HUES48 (cell line): ENCODE results near the gene SMIM41.

Experiments
- H3K27ac ChIP-seq: one replicate; pipeline ENCODE4 v1.7.0; 2013; ENCODE audit warnings: low read depth, low read length, inconsistent platforms
- H3K27me3 ChIP-seq: 2 replicates; pipeline ENCODE4 v1.6.1; 2013; ENCODE audit warnings: mild to moderate bottlenecking, low read length; ENCODE audit not compliant: control insufficient read depth, insufficient read depth
- H3K36me3 ChIP-seq: 2 replicates; pipeline ENCODE4 v1.6.1; 2013; ENCODE audit warnings: low read length; ENCODE audit not compliant: control insufficient read depth, insufficient read depth
- H3K4me1 ChIP-seq: 2 replicates; pipeline ENCODE4 v1.6.1; 2013; ENCODE audit warnings: mild to moderate bottlenecking, low read length; ENCODE audit not compliant: control insufficient read depth, insufficient read depth
- H3K4me3 ChIP-seq: 2 replicates; pipeline ENCODE4 v1.5.1; 2013; ENCODE audit warnings: mild to moderate bottlenecking, low read depth, low read length
- H3K9ac ChIP-seq: 2 replicates; pipeline ENCODE4 v1.6.1; 2013; ENCODE audit warnings: mild to moderate bottlenecking, low read depth, low read length, moderate library complexity
- H3K9me3 ChIP-seq: 2 replicates; pipeline ENCODE4 v1.6.1; 2013; ENCODE audit warnings: low read length; ENCODE audit not compliant: control insufficient read depth, insufficient read depth

Gene SMIM41

DNA sequence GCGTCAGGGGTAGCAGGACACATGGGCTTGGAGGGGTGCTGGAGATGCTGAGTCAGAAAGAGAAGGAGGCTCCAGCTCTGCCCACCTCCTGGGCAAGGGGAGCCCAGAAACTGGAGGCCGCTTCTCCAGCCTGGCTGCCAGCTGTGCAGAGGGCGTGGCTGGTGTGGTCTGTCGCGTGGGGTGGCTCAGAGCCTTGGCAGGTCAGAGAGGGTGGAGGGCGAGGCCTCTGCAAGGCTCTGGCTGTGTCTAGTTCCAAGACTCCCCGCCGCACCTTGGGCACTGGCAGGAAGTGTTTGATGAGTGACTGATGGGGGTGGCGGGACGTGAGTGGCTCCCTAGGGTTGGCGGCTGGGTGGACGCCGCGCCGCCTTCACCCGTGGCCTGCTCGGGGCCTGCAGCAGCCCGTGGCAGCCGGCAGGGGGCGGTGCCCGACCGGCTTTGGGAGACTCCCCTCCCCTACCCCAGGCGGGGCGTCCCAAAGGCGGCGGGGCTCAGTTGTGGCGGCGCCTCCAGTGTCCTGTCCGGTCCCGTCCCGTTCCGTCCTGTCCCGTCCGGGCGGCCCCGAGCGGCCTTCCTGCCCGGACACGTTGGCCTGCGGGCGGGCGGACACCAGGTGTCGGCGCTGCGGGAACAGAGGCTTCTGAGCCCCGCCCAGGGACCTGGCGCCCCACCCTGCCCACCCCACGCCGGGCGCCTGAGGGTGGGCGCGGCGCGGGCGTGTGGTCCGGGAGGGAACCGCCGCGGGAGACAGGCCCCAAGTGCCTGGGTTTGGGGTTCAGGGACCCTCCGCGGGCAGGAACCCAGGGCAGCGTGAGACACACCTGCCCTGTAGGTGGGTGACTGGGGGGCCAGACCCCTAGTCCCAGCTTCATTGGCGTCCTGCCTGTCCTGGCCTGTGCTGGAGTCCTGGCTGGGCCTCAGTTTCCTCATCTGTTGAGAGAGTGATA lies 72.6 kb downstream of the SMIM41 start:
- peak overlapping the region; percentile 22; the same call in 1 of the 2 replicates for H3K9ac ChIP-seq
- H3K27me3 ChIP-seq, result no peaks in the 10 kb centered on the region
- H3K4me3 ChIP-seq, result peak overlapping the region; percentile 51; the same call in 1 of the 2 replicates
- no peaks in the 10 kb centered on the region for H3K9me3 ChIP-seq
- no peak overlapping the region for H3K27ac ChIP-seq
- H3K36me3 ChIP-seq, result no peaks in the 10 kb centered on the region
- peaks cover 8% of the 10 kb centered on the region; the same call in 1 of the 2 replicates for H3K4me1 ChIP-seq

DNA sequence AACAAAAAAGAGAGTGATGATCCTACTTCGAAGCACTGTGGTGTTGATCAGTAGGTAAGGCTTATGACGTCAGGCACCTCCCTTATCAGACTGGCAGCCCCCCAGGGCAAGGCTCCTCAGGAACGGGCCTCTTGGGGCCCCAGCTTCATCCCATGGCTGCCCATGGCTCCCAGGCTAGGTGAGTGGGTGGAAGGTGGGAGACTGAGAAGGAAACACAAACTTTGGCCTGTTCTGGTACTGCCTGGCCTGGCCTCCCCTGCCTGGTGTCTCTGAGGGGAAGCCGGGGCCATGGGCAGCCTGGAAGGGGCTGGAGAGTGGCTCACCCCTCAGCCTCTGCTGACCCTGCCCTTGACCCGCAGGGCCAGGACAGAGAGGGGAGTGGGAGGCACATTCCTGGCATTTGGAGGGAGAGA lies 73.4 kb downstream of the SMIM41 start:
- Histone ChIP-seq H3K4me3 (no peak overlapping the region), H3K27ac (no peak overlapping the region), H3K36me3 (no peaks in the 10 kb centered on the region), H3K9me3 (no peaks in the 10 kb centered on the region), H3K27me3 (no peaks in the 10 kb centered on the region), H3K4me1 (peaks cover 8% of the 10 kb centered on the region; the same call in 1 of the 2 replicates), H3K9ac (no peak overlapping the region)

DNA sequence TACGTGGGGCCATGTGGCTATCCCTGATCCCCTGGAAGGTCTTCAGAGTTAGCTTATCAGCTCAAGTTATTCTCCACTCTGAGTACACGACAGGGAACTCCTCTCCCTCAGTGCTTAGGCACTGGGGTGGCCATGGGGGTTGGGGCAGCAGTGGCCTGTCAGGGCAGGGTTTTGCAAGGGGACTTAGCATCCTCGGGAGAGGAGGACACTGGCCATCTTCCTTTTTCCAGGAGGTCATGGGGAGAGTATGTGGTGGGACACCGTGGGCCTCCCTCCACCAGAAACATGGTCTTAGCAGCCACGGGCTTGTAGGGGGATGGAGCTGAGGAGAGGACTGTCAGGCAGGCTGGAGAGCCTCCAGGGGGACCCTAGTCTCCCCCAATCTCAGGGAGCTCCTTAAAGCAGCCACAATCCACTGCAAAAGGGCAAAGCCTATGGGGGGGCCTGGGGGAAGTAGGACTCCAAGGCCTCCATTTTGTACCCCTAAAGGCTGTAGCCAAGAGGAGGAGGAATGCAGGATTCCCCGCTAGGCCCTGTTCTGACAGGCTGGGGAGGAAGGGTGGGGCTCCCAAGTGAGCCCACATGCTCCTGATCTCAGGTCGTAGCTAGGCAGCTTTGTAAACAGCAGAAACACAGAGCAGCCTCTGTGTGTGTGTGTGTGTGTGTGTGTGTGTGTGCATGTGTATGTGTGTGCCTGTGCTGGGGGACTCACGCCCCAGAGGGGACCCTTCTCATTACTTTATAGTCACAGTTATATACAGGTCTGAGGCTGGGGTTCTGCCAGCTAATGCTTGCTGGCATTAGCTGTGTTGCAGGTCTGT lies 75.8 kb downstream of the SMIM41 start:
- no peak overlapping the region for H3K4me3 ChIP-seq
- no peaks in the 10 kb centered on the region for H3K4me1 ChIP-seq
- H3K9ac ChIP-seq, result no peak overlapping the region
- H3K36me3 ChIP-seq, result no peaks in the 10 kb centered on the region
- H3K9me3 ChIP-seq, result no peaks in the 10 kb centered on the region
- H3K27ac ChIP-seq, result no peak overlapping the region
- no peaks in the 10 kb centered on the region for H3K27me3 ChIP-seq

DNA sequence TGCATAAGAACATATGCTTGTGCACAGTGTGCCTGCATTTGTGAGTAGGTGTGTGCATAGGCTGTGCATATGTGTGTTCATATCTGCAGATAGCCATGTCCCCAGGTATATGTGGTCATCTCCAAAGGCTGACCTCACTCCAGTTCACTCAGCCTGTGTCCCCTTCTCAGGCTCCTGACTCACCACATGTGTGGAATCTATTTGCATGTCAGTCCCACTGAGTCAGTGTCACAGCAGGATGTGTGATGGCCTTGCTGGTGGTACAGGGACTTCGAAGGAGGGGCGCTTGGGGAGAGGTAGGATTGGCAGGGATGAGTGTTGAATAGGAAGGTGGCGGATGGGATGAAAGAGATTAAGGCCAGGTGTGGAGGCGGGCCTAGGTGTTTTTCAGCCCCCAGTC lies 76.8 kb downstream of the SMIM41 start:
- H3K4me3 ChIP-seq, result no peak overlapping the region
- H3K9me3 ChIP-seq, result no peaks in the 10 kb centered on the region
- H3K27me3 ChIP-seq, result no peaks in the 10 kb centered on the region
- H3K4me1 ChIP-seq, result no peaks in the 10 kb centered on the region
- no peak overlapping the region for H3K27ac ChIP-seq
- H3K9ac ChIP-seq, result no peak overlapping the region
- no peaks in the 10 kb centered on the region for H3K36me3 ChIP-seq

DNA sequence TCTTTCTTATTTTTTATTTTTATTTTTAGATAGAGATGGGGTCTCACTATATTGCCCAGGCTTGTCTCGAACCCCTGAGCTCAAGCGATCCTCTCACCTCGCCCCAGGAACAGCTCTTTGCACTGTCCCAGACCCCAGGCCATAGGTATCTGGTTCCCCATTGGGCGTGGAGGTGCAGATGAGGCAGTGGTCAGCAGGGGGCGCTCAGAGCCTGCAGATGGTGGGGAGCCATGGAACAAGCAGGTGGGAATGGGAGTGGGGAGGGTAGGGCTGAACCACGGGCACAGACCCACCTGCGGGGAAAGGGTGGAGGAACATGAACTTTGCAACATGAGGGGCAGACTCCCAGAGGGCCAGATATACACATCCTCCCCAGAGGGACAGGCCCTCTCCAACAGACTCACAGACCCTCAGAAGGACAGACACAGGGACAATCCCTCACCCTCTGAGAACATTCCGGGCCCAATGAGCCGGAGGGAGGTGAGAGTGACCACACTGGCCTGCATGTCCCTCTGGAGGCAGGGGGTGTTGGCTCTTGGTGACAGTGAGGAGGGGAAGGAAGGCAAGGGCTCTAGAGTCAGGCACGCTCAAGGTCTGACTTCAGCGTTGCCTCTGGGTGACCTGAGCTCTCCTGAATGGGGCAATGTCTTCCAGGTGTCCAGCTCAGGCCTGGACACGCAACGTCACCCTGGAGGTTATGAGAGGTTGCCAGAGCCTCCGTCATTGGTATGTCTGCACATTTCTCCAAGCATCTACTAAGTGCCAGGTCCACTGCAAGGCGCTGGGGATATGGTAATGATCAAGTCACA lies 77.5 kb downstream of the SMIM41 start:
- no peaks in the 10 kb centered on the region for H3K27me3 ChIP-seq
- H3K36me3 ChIP-seq, result no peaks in the 10 kb centered on the region
- H3K9me3 ChIP-seq, result no peaks in the 10 kb centered on the region
- H3K4me3 ChIP-seq, result no peak overlapping the region
- H3K9ac ChIP-seq, result no peak overlapping the region
- no peaks in the 10 kb centered on the region for H3K4me1 ChIP-seq
- no peak overlapping the region for H3K27ac ChIP-seq

DNA sequence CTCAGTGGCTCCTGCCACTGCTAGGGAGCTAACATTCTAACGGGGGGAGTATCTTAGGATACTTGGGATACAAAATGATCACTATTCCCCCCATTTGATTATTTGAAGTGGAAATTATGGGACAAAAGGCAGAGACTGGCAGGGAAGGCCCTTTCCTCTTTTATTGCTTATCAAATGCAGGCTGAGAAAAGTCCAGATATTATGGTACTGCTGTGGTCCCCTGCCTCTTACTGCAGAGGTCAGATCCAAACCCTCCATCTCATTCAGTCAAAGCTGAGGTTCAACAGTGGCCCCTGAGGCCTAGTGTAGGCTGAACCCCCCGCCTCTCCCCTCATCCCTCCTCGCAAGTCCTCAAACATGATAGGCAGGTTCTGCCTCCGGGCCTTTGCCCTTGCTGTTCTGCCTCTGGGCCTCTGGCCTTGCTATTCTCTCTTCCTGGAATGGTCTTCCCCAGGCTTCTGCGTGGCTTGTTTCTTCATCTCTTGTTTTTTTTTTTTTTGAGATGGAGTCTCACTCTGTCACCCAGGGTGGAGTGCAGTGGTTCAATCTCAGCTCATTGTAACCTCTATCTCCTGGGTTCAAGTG lies 78.2 kb downstream of the SMIM41 start:
- Histone ChIP-seq H3K4me1 (no peaks in the 10 kb centered on the region), H3K27ac (no peak overlapping the region), H3K36me3 (no peaks in the 10 kb centered on the region), H3K4me3 (no peak overlapping the region), H3K27me3 (no peaks in the 10 kb centered on the region), H3K9me3 (no peaks in the 10 kb centered on the region), H3K9ac (no peak overlapping the region)
